Fibroblast of skin of scalp (primary cell): ENCODE results near the gene CCDC159.
"Not testable (repeated sequence)": the region's sequence is repeated elsewhere in the genome, so short reads cannot be mapped to it uniquely, and the experiment has no call there.

Experiments
- DNase-seq: peaks from one replicate; pipeline ENCODE4 v3.0.0-alpha.2; 2013

Gene CCDC159

DNA sequence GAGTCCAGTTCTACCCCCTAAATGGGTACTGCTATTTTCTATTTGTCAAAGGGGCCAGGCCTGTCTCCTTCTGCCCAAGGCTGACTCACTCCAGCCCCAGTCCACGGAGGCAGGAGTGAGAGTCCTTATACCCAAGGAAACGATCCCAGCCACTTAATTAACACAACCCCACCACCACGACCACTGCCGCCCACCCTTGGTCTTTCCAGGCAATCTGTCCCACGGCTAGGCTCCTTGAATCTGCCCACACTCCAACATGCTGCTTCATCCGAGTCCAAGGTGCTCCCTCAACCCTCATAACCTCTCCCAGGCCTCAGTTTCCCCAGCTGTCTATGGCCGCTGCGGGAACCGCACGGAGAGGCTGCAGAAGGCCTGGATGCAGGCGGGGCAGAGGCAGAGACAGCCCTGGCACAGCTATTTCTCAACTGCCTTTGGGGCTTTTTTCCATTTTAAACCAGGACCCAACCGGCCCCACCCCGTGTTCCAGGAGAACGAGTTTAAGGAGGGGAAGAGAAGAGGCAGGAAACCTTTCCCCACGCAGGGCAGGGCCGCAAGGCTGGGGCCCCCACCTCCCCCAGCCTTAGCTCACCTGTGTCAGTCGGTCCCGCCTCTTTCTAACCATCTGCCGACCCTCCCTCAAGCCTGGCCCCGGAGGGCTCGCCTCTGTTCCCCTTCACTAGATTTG lies 7.6 kb upstream of the CCDC159 start:
- no peak for DNase-seq

- DNase-seq: peak; percentile 82
Observed at GRCh38 chr19:11339254-11340098, 6.8 kb upstream of the CCDC159 start, which contains the start of gene RAB3D. TSS of gene RAB3D (minus strand) at chr19:11339657. CDS start at chr19:11337399, 2,258 bp downstream.

DNA sequence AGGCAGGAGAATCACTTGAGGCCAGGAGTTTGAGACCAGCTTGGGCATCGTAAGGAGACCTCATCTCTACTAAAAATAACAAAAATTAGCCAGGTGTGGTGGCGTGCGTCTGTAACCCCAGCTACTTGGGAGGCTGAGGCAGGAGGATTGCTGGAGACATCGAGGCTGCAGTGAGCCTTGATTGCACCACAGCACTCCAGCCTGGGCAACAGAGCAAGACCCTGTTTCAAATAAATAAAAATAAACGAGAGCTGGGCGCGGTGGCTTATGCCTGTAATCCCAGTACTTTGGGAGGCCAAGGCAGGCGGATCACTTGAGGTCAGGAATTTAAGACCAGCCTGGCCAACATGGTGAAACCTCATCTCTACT lies 6.2 kb upstream of the CCDC159 start:
- not testable (repeated sequence) for DNase-seq

DNA sequence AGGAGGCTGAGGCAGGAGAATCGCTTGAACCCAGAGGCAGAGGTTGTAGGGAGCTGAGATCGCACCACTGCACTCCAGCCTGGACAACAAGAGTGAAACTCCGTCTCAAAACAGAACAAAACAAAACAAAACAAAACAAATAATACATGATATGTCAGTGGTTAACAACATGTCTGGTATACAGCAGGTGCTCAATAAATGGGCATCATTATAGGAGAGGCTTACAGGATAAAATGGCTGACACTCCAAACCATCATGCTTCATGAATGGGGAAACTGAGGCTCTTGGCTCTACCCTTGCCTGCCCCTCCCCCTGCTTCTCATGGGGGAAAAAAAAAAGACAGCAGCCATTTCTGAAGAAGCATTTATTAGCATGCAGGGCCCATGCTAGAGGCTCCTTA lies 3.9 kb upstream of the CCDC159 start:
- no peak for DNase-seq

- no peak for DNase-seq
Observed at GRCh38 chr19:11345122-11345803, 1.1 kb upstream of the CCDC159 start.

- no peak for DNase-seq
Observed at GRCh38 chr19:11347546-11348039, 1.3 kb downstream of the CCDC159 start.

GRCh38 chr19:11349171-11349570 lies 2.9 kb downstream of the CCDC159 start:
- DNase-seq: no peak

DNA sequence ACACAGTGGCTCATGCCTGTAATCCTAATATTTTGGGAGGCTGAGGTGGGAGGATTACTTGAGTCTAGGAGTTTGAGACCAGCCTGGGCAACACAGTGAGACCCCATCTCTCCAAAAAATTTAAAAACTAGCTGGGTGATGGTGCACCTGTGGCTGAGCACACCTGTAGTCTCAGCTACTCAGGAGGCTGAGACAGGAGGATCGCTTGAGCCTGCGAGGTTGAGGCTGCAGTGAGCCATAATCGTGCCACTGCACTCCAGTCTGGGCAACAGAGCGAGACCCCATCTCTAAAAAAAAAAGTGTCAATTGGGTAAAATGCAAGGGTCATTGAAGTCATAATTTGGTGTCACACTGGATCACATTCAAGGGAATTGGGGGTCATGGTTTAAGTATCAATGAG lies 7.8 kb downstream of the CCDC159 start:
- not testable (repeated sequence) for DNase-seq

DNA sequence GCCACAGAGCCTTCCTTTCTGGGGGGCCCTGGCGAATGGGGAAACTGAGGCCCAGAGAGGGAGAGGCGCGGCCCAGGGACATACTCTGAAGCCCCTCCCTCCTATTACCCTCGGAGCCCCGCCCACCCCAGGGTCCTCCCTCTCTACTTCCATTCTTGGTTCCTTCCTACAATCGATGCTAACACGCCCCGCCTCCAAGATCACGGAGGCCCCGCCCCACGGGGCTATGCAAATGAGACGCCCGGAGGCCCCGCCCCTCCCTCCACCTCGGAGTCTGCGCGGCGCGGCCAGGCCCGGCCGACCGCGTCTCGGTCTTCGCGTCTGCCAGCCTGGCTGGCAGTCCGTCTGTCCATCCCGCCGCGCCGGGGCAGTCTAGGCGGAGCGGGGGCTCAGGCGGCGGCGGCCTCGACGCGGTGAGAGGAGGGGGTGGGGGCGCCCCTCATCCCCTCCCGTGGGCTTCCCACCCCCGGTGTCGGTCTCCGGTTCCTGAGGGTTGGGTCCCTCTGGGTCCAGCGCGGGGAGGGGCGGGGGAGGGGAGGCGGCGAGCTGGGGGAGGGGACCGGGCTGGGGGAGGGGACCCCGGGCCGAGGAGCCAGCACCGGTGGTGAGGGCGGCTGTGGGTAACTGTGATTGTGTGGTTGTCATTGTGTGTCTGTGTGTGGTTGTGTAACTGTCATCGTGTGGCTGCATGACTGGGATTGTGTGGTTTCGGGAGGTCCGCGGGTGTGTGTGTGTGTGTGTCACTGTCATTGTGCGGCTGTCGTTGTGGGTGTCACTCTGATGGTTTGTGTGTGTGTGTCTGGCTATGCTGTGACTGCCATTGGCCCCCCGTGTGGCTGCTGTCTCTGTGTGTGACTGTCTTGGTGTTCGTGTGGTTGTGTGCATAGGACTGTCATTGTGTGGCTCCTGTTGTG lies 9.1 kb downstream of the CCDC159 start, which contains the start of gene PLPPR2:
TSS of gene PLPPR2 (plus strand) at position 273 of the 914 bp plus-strand sequence. CDS start 2,242 bp downstream, outside the sequence.
- peak; percentile 94 for DNase-seq

DNA sequence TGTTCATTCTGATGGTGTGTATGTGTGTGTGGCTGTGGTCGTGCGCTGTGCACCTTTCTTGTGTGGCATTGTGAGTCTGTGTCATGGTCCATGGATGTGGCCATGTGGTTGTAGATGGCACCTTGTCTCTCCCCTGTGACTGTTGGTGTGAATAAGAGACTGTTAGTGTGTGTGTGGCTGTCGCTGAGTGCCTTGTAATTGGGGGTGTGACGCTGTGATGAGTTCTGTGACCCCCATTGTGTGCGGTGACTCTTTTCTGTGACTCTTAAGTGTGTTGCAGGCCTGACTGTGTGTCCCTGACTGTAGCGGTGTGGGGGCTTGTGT lies 9.7 kb downstream of the CCDC159 start:
- no peak for DNase-seq

DNA sequence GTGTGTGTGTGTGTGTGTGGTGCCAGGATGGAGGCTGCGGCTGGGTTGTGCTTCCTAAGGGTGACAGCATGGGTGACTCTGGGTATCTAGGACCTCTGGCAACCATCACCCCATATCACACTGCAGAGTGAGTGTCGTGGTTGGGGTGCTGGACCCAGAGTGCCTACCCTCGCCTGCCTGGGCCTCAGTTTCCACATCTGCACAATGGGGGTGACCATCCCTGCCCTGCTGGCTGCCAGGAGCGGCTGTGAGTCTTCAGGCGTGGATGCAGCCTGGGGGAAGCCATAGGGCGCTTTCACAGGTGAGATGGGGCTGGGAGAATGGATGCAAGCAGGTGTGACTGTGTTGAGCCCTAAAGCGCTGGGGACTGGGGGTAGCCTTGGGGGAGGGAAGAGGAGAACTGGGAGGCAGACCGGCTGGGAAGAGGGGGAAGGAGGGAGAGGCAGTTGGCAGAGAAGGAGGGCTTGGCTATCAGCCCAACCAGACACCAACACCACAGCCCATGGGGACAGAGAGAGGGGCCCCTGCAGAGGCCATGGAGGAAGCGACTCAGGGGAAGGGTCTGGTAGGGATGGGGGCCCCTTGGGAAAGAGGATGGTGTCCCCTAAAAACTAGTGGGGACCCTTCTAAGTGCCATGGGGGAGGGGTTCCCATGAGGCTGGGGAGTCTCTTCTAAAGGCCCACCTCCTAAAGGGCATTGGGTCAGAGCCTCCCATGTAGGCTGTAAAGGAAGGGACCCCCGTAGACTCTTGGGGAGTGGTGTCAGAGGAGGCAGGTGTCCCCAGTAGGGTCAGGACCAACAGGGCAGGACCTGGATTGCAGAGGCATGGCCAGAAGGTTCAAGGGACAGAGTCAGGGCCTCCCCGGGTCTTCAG lies 10.6 kb downstream of the CCDC159 start:
- DNase-seq: no peak

DNA sequence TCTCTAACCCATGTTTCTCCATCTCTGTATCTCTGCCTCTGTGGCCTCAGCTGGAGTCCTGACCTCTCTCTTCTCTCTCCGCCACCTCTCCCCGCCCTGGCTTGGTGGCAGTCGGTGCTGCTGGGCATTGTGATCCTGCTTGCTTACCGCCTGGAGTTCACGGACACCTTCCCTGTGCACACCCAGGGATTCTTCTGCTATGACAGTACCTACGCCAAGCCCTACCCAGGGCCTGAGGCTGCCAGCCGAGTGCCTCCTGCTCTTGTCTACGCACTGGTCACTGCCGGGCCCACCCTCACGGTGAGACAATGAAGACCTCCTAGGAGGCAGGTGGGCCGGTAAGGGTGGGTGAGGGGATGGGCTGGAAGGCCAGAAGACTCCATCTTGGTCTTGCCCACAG lies 13.1 kb downstream of the CCDC159 start:
- DNase-seq: no peak

DNA sequence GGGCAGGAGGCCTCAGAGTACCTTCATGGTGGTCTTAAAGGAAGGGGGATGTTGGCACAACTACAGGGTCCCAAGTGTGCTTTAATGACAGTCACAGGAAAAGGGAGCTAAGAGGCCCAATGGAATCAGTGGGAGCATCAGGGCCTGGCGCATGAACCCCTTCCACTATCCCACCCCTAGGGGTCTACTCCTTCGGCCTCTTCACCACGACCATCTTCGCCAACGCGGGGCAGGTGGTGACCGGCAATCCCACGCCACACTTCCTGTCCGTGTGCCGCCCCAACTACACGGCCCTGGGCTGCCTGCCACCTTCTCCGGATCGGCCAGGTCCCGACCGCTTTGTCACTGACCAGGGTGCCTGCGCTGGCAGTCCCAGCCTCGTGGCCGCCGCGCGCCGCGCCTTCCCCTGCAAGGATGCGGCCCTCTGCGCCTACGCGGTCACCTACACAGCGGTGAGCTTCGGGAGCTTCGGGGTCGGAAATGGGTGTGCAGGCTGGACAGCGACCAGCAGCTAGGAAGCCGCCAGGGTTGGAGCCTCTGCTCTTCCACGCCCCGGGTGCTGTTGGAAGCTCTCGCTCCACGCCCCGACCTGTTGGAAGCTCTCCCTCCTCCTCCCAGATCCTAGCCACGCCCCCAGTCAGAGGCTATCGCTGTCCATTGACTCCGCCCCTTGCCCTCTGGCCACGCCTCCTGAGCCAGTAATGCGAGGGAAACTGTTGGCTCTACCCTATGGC lies 14.9 kb downstream of the CCDC159 start:
- DNase-seq: no peak

DNA sequence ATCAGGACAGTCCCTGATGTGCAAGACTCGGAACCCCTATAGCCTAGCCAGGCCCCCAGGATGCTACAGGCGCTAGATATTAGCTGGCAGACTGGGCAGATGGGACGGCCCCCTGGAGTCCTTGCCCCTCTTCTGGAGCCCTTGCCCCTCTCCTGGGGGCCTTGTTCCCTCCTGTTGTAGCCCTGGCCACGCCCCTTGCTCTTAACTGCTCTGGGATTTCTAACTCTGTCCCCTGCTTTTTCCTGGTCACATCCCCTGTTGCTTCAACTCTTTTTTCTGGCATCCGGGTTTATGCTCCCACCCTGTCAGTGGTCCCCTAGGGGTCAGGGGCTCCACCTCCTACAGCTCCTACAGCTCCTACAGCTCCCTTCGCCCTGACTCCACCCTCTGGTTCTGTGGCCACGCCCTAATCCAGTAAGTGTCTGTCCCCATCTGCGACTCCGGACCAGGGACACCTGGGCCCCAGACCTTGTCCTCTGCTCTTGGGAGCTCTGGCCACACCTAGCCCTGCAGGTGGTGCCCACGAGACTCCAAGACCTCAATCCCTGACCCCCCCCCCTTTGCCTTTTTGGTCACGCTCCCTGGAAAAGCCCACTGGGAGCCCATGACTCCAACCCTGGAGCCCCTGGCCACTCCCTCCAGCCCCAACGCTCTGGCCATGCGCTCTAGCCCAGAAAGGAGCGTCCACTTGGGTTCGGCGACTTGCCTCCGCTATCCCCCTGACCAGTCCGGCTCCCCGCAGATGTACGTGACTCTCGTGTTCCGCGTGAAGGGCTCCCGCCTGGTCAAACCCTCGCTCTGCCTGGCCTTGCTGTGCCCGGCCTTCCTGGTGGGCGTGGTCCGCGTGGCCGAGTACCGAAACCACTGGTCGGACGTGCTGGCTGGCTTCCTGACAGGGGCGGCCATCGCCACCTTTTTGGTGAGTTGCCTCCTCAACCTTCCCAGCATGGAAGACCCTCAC lies 15.7 kb downstream of the CCDC159 start:
- no peak for DNase-seq

DNA sequence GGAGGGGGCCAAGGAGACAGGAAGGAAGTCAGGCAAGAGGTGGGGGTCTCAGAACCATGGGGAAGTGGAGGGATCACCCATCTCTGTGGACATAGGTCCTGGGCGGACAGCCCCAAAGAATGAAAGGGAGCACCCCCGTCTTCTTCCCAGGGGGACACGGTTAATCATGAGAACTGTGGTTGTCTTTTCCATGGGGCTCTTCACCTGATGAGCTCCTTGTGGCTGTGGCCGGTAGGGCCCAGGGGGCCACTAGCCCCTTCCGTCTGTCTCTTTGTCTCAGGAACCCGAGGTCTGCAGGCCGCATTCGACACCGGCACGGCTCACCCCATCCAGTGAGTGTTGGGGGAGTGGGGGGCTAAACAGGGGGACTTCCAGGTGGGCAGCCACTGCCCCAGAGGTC lies 17.6 kb downstream of the CCDC159 start:
- DNase-seq: no peak

GRCh38 chr19:11364296-11364904 lies 18.1 kb downstream of the CCDC159 start:
- no peak for DNase-seq

DNA sequence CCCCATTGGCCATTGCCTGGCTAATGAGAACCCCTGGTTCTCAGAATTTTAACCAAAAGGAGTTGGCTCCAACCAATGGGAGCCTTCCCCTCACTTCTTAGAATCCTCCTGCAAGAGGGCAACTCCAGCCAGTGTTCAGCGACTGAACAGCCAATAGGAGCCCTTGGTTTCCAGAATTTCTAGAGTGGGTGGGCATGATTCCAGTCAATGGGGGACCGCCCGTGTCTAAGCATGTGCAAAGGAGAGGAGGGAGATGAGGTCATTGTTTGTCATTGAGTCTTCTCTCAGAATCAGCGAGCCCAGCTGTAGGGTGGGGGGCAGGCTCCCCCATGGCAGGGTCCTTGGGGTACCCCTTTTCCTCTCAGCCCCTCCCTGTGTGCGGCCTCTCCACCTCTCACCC lies 18.6 kb downstream of the CCDC159 start:
- DNase-seq: no peak

GRCh38 chr19:11365557-11366117 lies 19.3 kb downstream of the CCDC159 start:
- no peak for DNase-seq
